Endothelial cell of umbilical vein (primary cell): ENCODE measurements around the gene ITGAX. TPM values are rescaled to one million over a fixed set of nuclear protein-coding genes. Genes with fewer than 3 reads are reported as not detected.

ENCODE experiments used
- BruUV-seq: library from RNA; stranded (reverse); fragments of 400-500 nt; replicated peaks from 2 replicates; lab custom pipeline; 2021; lab: Mats Ljungman, UMichigan
- CTCF ChIA-PET: fragments of 300-600, 350-600 bp; sonication (Branson Sonifier 250); formaldehyde crosslinking; loops from one replicate; lab custom pipeline; 2021; ENCODE audit warnings: antibody characterized with exemption, inconsistent platforms; lab: Charles Lee
- POLR2A ChIA-PET: fragments of 300-600, 350-600 bp; sonication (Branson Sonifier 250); formaldehyde crosslinking; loops from one replicate; lab custom pipeline; 2021; ENCODE audit warnings: antibody characterized with exemption, inconsistent platforms; lab: Charles Lee
- DNase-seq: peaks from one replicate; pipeline ENCODE4 v3.0.0-alpha.2; 2011; ENCODE audit warnings: low read depth, low spot score
- FAIRE-seq: peaks from 2 replicates; lab custom pipeline; 2011; peaks lifted over from hg19 to GRCh38; lab: Jason Lieb, UNC
- H2AFZ ChIP-seq: 2 replicates; pipeline ENCODE4 v1.6.0; 2012; ENCODE audit warnings: low read depth, low read length, control low read depth, inconsistent platforms
- H3K27ac ChIP-seq: 2 replicates; pipeline ENCODE4 v1.5.1; 2011; ENCODE audit warnings: low read depth, mild to moderate bottlenecking, control low read depth, low read length, moderate library complexity; ENCODE audit not compliant: insufficient read depth
- H3K27me3 ChIP-seq, 2 experiments: 2 replicates each; pipeline versions ENCODE4 v1.6.0 to v1.6.1; 2011; ENCODE audit warnings: low read length in 2 of 2, mixed read lengths in 1 of 2; ENCODE audit not compliant: control insufficient read depth in 2 of 2, insufficient read depth in 2 of 2
- H3K36me3 ChIP-seq, 2 experiments: 2 replicates in 1 of 2; 3 replicates in 1 of 2; pipeline ENCODE4 v1.5.1; 2011; ENCODE audit warnings: low read length in 2 of 2, mild to moderate bottlenecking in 1 of 2, moderate library complexity in 1 of 2; ENCODE audit not compliant: control insufficient read depth in 2 of 2, insufficient read depth in 2 of 2; ENCODE audit errors: extremely low read depth in 1 of 2
- H3K4me1 ChIP-seq: 3 replicates; pipeline ENCODE4 v1.5.1; 2011; ENCODE audit warnings: mild to moderate bottlenecking, low read length; ENCODE audit not compliant: control insufficient read depth, insufficient read depth; ENCODE audit errors: extremely low read depth
- H3K4me2 ChIP-seq: 2 replicates; pipeline ENCODE4 v1.6.1; 2011; ENCODE audit warnings: low read length, control low read depth, mixed read lengths; ENCODE audit not compliant: insufficient read depth
- H3K4me3 ChIP-seq, 3 experiments: fragments of 200-600 bp in 1 of 3; sonication (generic), shearing (Covaris generic) in 1 of 3; replicated peaks in 1 of 3; 2 replicates each; pipeline ENCODE4 v1.5.1; 2011 to 2016; ENCODE audit warnings: control low read depth in 3 of 3, low read length in 3 of 3, mild to moderate bottlenecking in 2 of 3, inconsistent platforms in 1 of 3, low read depth in 1 of 3, moderate library complexity in 1 of 3; ENCODE audit not compliant: insufficient read depth in 1 of 3
- H3K79me2 ChIP-seq: 2 replicates; pipeline ENCODE4 v1.6.0; 2012; ENCODE audit warnings: low read length, inconsistent platforms; ENCODE audit not compliant: control insufficient read depth, insufficient read depth
- H3K9ac ChIP-seq: replicated peaks from 2 replicates; pipeline ENCODE3; 2011; ENCODE audit warnings: low read length, control low read depth; ENCODE audit not compliant: insufficient read depth; ENCODE audit errors: extremely low read depth
- H3K9me1 ChIP-seq: replicated peaks from 3 replicates; pipeline ENCODE4 v1.6.0; 2011; ENCODE audit warnings: mild to moderate bottlenecking, low read length; ENCODE audit not compliant: control insufficient read depth, insufficient read depth; ENCODE audit errors: extremely low read depth
- H3K9me3 ChIP-seq: replicated peaks from 2 replicates; pipeline ENCODE4 v1.5.1; 2012; ENCODE audit warnings: low read length, inconsistent platforms; ENCODE audit not compliant: control insufficient read depth, insufficient read depth
- H4K20me1 ChIP-seq: replicated peaks from 2 replicates; pipeline ENCODE3; 2011; ENCODE audit warnings: mild to moderate bottlenecking, low read length; ENCODE audit not compliant: control insufficient read depth, insufficient read depth; ENCODE audit errors: extremely low read depth
- CTCF ChIP-seq, 2 donors: IDR thresholded peaks; 1 replicate in 1 of 2; 2 replicates in 1 of 2; pipeline ENCODE4 v1.5.1; 2011; ENCODE audit warnings: low read length in 2 of 2, mild to moderate bottlenecking in 2 of 2, moderate library complexity in 2 of 2, control low read depth in 1 of 2, inconsistent platforms in 1 of 2, low read depth in 1 of 2; ENCODE audit not compliant: insufficient read depth in 1 of 2; ENCODE audit errors: extremely low read depth in 1 of 2
- EZH2 ChIP-seq: IDR thresholded peaks from 2 replicates; pipeline ENCODE4 v1.6.1; 2012; ENCODE audit warnings: borderline replicate concordance, low read depth, mild to moderate bottlenecking, moderate library complexity, low read length, inconsistent platforms; ENCODE audit not compliant: severe bottlenecking
- FOS ChIP-seq: IDR thresholded peaks from 2 replicates; pipeline ENCODE4 v1.6.1; 2011; ENCODE audit warnings: mild to moderate bottlenecking, low read length, moderate library complexity, borderline replicate concordance; ENCODE audit not compliant: insufficient read depth
- GATA2 ChIP-seq: IDR thresholded peaks from 2 replicates; pipeline ENCODE4 v1.7.0; 2011; ENCODE audit warnings: low read depth, mild to moderate bottlenecking, moderate library complexity, mixed read lengths, low read length; ENCODE audit not compliant: insufficient read length, insufficient read depth
- JUN ChIP-seq: IDR thresholded peaks from 2 replicates; pipeline ENCODE4 v1.6.1; 2011; ENCODE audit warnings: borderline replicate concordance, low read depth; ENCODE audit not compliant: insufficient read length, insufficient read depth
- MYC ChIP-seq: IDR thresholded peaks from one replicate; pipeline ENCODE4 v1.6.1; 2011; ENCODE audit warnings: mild to moderate bottlenecking, low read depth, low read length
- POLR2A ChIP-seq: IDR thresholded peaks from 2 replicates; pipeline ENCODE4 v1.6.1; 2012; ENCODE audit warnings: low read depth, mild to moderate bottlenecking, control low read depth, low read length
- POLR2AphosphoS5 ChIP-seq: IDR thresholded peaks from 2 replicates; pipeline ENCODE4 v1.6.1; 2012; ENCODE audit warnings: low read depth, mild to moderate bottlenecking, control low read depth, low read length, moderate library complexity; ENCODE audit not compliant: insufficient read depth
- dilution Hi-C: fragments of 300-500 bp; cut with MboI; formaldehyde crosslinking; loops from one replicate; pipeline ENCODE4 v1.15.0; 2019; ENCODE audit warnings: low sequenced_read_pairs; ENCODE audit not compliant: extremely low pct_ligation_motif_present
- intact Hi-C: fragments of 100-400 bp; cut with micrococcal nuclease; formaldehyde crosslinking; loops from one replicate; pipeline ENCODE4 v1.10.0; 2022
- polyA plus RNA-seq, 4 experiments: library from polyadenylated mRNA; depleted of rRNA in 3 of 4; stranded (reverse) in 3 of 4; unstranded in 1 of 4; fragments of >200 nt; gene quantifications; 2 replicates each; pipeline versions ENCODE4 v1.2.1 to v1.2.3, GENCODE V29; 2011 to 2012; ENCODE audit warnings: missing spikeins in 1 of 4
- total RNA-seq: library from RNA; stranded (reverse); gene quantifications from 2 replicates; pipeline ENCODE4 v1.2.3, GENCODE V29; 2021
- TF ChIP-seq, protein P1 (sequence below): IDR thresholded peaks from 2 replicates; pipeline ENCODE4 v1.6.1; 2011; ENCODE audit not compliant: insufficient read depth, insufficient read length

The ITGAX gene
- total and polyA plus RNA-seq, 2 donors (not counting 3 experiments of a cell fraction or from before 2014, with no cell fraction given): 0.18 to 1.4 TPM

GRCh38 chr16:31428279-31428597 lies 73.3 kb downstream of the ITGAX start, which contains the start of gene COX6A2:
COX6A2 (minus strand) TSS chr16:31428360; CDS start chr16:31428325, 35 bp downstream.
- no peaks in the 10 kb centered on the region for H3K9me1 ChIP-seq
- H3K9ac ChIP-seq: no peak within 1 kb of the TSS
- ChIA-PET CTCF (interaction anchor here (1.5 kb wide), 1 partner anchor 33 kb away, joined by 4 read pairs; no protein-coding TSS in a partner anchor), POLR2A (interaction anchor here (0.6 kb wide), 1 partner anchor 248 kb away, joined by 3 read pairs; no protein-coding TSS in a partner anchor)
- no peak within 1 kb of the TSS for H3K4me3 ChIP-seq
- DNase-seq: no peak
- H3K27me3 ChIP-seq: peaks cover 4 to 6% of the 10 kb centered on the region in 2 experiments
- dilution Hi-C loops (no loop called here), intact Hi-C loops (no loop called here)
- no peaks in the 10 kb centered on the region for H3K9me3 ChIP-seq
- no peak within 1 kb of the TSS for H3K4me2 ChIP-seq
- no peak within 1 kb of the TSS for H3K27ac ChIP-seq
- no peaks in the 10 kb centered on the region for H3K79me2 ChIP-seq
- H2AFZ ChIP-seq: no peak within 1 kb of the TSS
- no TSS peak for BruUV-seq
- no peak for FAIRE-seq
- TF ChIP-seq POLR2A (no peak), FOS (no peak), GATA2 (no peak), POLR2AphosphoS5 (no peak), EZH2 (no peak), JUN (no peak), MYC (no peak), CTCF (IDR thresholded peaks at IDR 0.05; ENCODE audit: extremely low read depth in 1 of 2, insufficient read depth in 1 of 2, low read depth in 1 of 2, low read length in 2 of 2) (no peak)
- TF ChIP-seq, protein P1, sequence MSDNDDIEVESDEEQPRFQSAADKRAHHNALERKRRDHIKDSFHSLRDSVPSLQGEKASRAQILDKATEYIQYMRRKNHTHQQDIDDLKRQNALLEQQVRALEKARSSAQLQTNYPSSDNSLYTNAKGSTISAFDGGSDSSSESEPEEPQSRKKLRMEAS: no peak
- H4K20me1 ChIP-seq: no peaks in the 10 kb centered on the region
- no peaks in the 10 kb centered on the region for H3K36me3 ChIP-seq
- H3K4me1 ChIP-seq: no peaks in the 10 kb centered on the region
